Liver (tissue), 9 donors: ENCODE measurements around the gene AVEN. TPM values are rescaled to one million over a fixed set of nuclear protein-coding genes. Genes with fewer than 3 reads are reported as not detected.

Experiments
- DNase-seq: peaks from one replicate; pipeline ENCODE4 v3.0.0-alpha.2; 2017; ENCODE audit warnings: low spot score
- H3K27ac ChIP-seq, 2 donors: one replicate each; pipeline ENCODE4 v1.7.0; 2013; ENCODE audit warnings: inconsistent platforms in 2 of 2, low read length in 2 of 2, control low read depth in 1 of 2, low read depth in 1 of 2, mild to moderate bottlenecking in 1 of 2
- H3K27me3 ChIP-seq, 4 donors: one replicate each; pipeline versions ENCODE4 v1.6.1 to v1.7.0; 2013; ENCODE audit warnings: low read length in 3 of 4, inconsistent platforms in 1 of 4, mild to moderate bottlenecking in 1 of 4, moderate library complexity in 1 of 4; ENCODE audit not compliant: control insufficient read depth in 4 of 4, insufficient read depth in 4 of 4
- H3K36me3 ChIP-seq, 4 donors: one replicate each; pipeline versions ENCODE4 v1.6.1 to v1.7.0; 2013; ENCODE audit warnings: low read length in 3 of 4, mild to moderate bottlenecking in 3 of 4, low read depth in 1 of 4, moderate library complexity in 1 of 4; ENCODE audit not compliant: control insufficient read depth in 4 of 4, insufficient read depth in 3 of 4
- H3K4me1 ChIP-seq, 4 donors: one replicate each; pipeline versions ENCODE4 v1.6.1 to v1.7.0; 2013; ENCODE audit warnings: low read length in 3 of 4, mild to moderate bottlenecking in 3 of 4, moderate library complexity in 1 of 4; ENCODE audit not compliant: control insufficient read depth in 4 of 4, insufficient read depth in 4 of 4
- H3K4me3 ChIP-seq, 3 donors: one replicate each; pipeline versions ENCODE4 v1.6.1 to v1.7.0; 2013; ENCODE audit warnings: low read length in 3 of 3, control low read depth in 1 of 3, low read depth in 1 of 3, mild to moderate bottlenecking in 1 of 3
- H3K9ac ChIP-seq, 2 donors: one replicate each; pipeline ENCODE4 v1.7.0; 2013; ENCODE audit warnings: low read length in 2 of 2, mild to moderate bottlenecking in 2 of 2, moderate library complexity in 2 of 2, control low read depth in 1 of 2, low read depth in 1 of 2
- H3K9me3 ChIP-seq, 4 donors: one replicate each; pipeline versions ENCODE4 v1.6.1 to v1.7.0; 2013; ENCODE audit warnings: low read length in 3 of 4; ENCODE audit not compliant: control insufficient read depth in 4 of 4
- EGR1 ChIP-seq, 2 donors: IDR thresholded peaks; 2 replicates each; pipeline ENCODE4 v1.6.1; 2016 to 2018; ENCODE audit warnings: antibody characterized with exemption in 2 of 2, low read depth in 2 of 2
- FOXA1 ChIP-seq: IDR thresholded peaks from 2 replicates; pipeline ENCODE4 v1.6.1; 2016; ENCODE audit warnings: antibody characterized with exemption
- FOXA2 ChIP-seq: IDR thresholded peaks from 2 replicates; pipeline ENCODE4 v1.6.1; 2016; ENCODE audit warnings: antibody characterized with exemption
- GABPA ChIP-seq, 2 donors: IDR thresholded peaks in 1 of 2; conservative IDR thresholded peaks in 1 of 2; 2 replicates each; pipeline ENCODE4 v1.6.1; 2016; ENCODE audit warnings: antibody characterized with exemption in 2 of 2, mild to moderate bottlenecking in 1 of 2, moderate library complexity in 1 of 2
- HNF4A ChIP-seq, 2 donors: conservative IDR thresholded peaks; 2 replicates each; pipeline ENCODE4 v1.6.1; 2016; ENCODE audit warnings: antibody characterized with exemption in 2 of 2, mild to moderate bottlenecking in 2 of 2
- HNF4G ChIP-seq: IDR thresholded peaks from 2 replicates; pipeline ENCODE4 v1.6.1; 2016; ENCODE audit warnings: antibody characterized with exemption
- JUND ChIP-seq, 2 donors: IDR thresholded peaks; 2 replicates each; pipeline ENCODE4 v1.6.1; 2016; ENCODE audit warnings: antibody characterized with exemption in 2 of 2
- NR2F2 ChIP-seq: IDR thresholded peaks from 2 replicates; pipeline ENCODE4 v1.6.1; 2016; ENCODE audit warnings: antibody characterized with exemption
- RAD21 ChIP-seq, 2 donors: IDR thresholded peaks; 2 replicates each; pipeline ENCODE4 v1.6.1; 2016; ENCODE audit warnings: antibody characterized with exemption in 2 of 2, mild to moderate bottlenecking in 2 of 2
- RXRA ChIP-seq, 2 donors: IDR thresholded peaks; 2 replicates each; pipeline ENCODE4 v1.6.1; 2017 to 2018; ENCODE audit warnings: antibody characterized with exemption in 2 of 2, mild to moderate bottlenecking in 1 of 2
- SP1 ChIP-seq: IDR thresholded peaks from 2 replicates; pipeline ENCODE4 v1.6.1; 2018; ENCODE audit warnings: antibody characterized with exemption, mild to moderate bottlenecking
- TAF1 ChIP-seq: conservative IDR thresholded peaks from 2 replicates; pipeline ENCODE4 v1.6.1; 2016; ENCODE audit warnings: antibody characterized with exemption, mild to moderate bottlenecking
- YY1 ChIP-seq: IDR thresholded peaks from 2 replicates; pipeline ENCODE4 v1.6.1; 2016; ENCODE audit warnings: antibody characterized with exemption, mild to moderate bottlenecking
- whole genome bisulfite sequencing: extraction: QIAGEN DNeasy Blood & Tissue Kit; methylation state at CpG from one replicate; pipeline ENCODE4 v1.1.7; 2013; 5-methylcytosine and 5-hydroxymethylcytosine counted together
- polyA plus RNA-seq, 2 donors: library from polyadenylated mRNA; stranded (reverse) in 1 of 2; unstranded in 1 of 2; fragments of 200-250 nt in 1 of 2; fragments of >200 nt in 1 of 2; fragmentation: Nextera tagmentation in 1 of 2; extraction: Ambion mirVana in 1 of 2; gene quantifications; one replicate each; pipeline versions ENCODE4 v1.2.1 to v1.2.3, GENCODE V29; 2013 to 2015
- total RNA-seq, 2 donors: library from RNA; depleted of rRNA; stranded (reverse); fragments of >200 nt; gene quantifications; one replicate each; pipeline ENCODE4 v1.2.3, GENCODE V29; 2014
- TF ChIP-seq, protein P1 (sequence below): IDR thresholded peaks from 2 replicates; pipeline ENCODE4 v1.6.1; 2016; ENCODE audit warnings: antibody characterized with exemption
- TF ChIP-seq, protein P2 (sequence below): fragments of 150-350 bp; IDR thresholded peaks from 2 replicates; pipeline ENCODE4 v1.5.1; 2017; ENCODE audit warnings: improper control_type of control experiment, low read depth, low read length; ENCODE audit not compliant: missing input control
- TF ChIP-seq, protein P3 (sequence below): IDR thresholded peaks from 2 replicates; pipeline ENCODE4 v1.6.1; 2016; ENCODE audit warnings: antibody characterized with exemption, mild to moderate bottlenecking
- TF ChIP-seq, protein P4 (sequence below): IDR thresholded peaks from 2 replicates; pipeline ENCODE4 v1.6.1; 2016; ENCODE audit warnings: antibody characterized with exemption
- TF ChIP-seq, protein P5 (sequence below): IDR thresholded peaks from 2 replicates; pipeline ENCODE4 v1.6.1; 2016; ENCODE audit warnings: antibody characterized with exemption
- donor health status: healthy.
- donor health status: healthy.
- donor health status: healthy.
- donor health status: healthy.
- donor health status: healthy.

AVEN gene
- total and polyA plus RNA-seq, 4 donors, result 5.3 to 12.4 (median 7.0) TPM

DNA sequence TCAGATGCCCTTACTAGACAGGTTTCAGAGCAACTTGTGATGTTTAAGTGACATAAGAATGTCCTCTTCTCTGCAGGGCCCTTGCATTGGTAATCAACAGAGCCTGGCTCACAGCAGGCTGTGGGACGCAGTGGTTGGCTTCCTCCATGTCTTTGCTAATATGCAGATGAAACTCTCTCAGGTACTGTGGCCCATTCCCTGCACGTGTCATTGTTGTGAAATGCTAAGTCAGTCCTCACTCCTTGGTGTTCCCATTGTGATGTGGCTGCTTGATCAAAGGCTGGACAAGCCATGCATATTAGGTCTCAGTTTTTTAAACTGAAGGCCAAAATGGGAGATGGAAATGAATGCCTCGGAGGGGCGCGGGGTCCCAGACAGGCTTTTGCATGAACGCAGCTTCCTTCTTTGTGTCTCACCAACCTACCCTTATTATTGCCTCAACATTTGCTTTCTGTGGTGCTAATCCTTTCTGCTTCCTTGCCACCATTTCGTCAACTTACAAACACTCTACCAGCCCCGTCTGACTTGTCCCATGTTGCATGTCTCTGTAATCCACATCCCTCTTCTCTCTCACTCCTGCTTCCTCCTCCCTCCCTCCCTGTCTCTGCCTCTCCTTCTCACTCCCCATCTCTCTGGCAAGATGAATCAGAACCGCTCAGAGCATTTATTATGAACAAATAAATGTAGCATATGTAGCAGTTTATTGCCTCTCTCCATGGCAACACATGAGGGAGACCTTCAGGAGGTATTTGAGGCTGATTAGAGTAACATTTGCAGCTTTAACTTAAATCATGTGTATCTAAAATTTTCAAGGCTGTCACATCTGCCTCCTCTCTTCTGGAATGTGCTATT lies 203.9 kb downstream of the AVEN start:
- DNase-seq, result no peak
- H3K27ac ChIP-seq, result no peak overlapping the region
- no peaks in the 10 kb centered on the region for H3K4me1 ChIP-seq
- 53% methylated on average over 9 of the region's 9 CpGs for WGBS
- no peaks in the 10 kb centered on the region for H3K9me3 ChIP-seq
- no peak for TF ChIP-seq HNF4A (conservative IDR thresholded peaks at IDR 0.05)
- TF ChIP-seq JUND (IDR thresholded peaks at IDR 0.05), result no peak
- TF ChIP-seq, protein P1, sequence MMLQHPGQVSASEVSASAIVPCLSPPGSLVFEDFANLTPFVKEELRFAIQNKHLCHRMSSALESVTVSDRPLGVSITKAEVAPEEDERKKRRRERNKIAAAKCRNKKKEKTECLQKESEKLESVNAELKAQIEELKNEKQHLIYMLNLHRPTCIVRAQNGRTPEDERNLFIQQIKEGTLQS, result no peak
- no peak for TF ChIP-seq EGR1 (IDR thresholded peaks at IDR 0.05; ENCODE audit: low read depth in 2 of 2)
- TF ChIP-seq YY1, result no peak
- TF ChIP-seq GABPA (IDR thresholded peaks at IDR 0.05 in 1 of 2, conservative IDR thresholded peaks at IDR 0.05 in 1 of 2), result no peak
- no peak for TF ChIP-seq SP1
- TF ChIP-seq FOXA2, result no peak
- TF ChIP-seq HNF4G, result no peak
- TF ChIP-seq, protein P2, sequence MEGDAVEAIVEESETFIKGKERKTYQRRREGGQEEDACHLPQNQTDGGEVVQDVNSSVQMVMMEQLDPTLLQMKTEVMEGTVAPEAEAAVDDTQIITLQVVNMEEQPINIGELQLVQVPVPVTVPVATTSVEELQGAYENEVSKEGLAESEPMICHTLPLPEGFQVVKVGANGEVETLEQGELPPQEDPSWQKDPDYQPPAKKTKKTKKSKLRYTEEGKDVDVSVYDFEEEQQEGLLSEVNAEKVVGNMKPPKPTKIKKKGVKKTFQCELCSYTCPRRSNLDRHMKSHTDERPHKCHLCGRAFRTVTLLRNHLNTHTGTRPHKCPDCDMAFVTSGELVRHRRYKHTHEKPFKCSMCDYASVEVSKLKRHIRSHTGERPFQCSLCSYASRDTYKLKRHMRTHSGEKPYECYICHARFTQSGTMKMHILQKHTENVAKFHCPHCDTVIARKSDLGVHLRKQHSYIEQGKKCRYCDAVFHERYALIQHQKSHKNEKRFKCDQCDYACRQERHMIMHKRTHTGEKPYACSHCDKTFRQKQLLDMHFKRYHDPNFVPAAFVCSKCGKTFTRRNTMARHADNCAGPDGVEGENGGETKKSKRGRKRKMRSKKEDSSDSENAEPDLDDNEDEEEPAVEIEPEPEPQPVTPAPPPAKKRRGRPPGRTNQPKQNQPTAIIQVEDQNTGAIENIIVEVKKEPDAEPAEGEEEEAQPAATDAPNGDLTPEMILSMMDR, result no peak
- no peak for TF ChIP-seq NR2F2
- TF ChIP-seq, protein P3, sequence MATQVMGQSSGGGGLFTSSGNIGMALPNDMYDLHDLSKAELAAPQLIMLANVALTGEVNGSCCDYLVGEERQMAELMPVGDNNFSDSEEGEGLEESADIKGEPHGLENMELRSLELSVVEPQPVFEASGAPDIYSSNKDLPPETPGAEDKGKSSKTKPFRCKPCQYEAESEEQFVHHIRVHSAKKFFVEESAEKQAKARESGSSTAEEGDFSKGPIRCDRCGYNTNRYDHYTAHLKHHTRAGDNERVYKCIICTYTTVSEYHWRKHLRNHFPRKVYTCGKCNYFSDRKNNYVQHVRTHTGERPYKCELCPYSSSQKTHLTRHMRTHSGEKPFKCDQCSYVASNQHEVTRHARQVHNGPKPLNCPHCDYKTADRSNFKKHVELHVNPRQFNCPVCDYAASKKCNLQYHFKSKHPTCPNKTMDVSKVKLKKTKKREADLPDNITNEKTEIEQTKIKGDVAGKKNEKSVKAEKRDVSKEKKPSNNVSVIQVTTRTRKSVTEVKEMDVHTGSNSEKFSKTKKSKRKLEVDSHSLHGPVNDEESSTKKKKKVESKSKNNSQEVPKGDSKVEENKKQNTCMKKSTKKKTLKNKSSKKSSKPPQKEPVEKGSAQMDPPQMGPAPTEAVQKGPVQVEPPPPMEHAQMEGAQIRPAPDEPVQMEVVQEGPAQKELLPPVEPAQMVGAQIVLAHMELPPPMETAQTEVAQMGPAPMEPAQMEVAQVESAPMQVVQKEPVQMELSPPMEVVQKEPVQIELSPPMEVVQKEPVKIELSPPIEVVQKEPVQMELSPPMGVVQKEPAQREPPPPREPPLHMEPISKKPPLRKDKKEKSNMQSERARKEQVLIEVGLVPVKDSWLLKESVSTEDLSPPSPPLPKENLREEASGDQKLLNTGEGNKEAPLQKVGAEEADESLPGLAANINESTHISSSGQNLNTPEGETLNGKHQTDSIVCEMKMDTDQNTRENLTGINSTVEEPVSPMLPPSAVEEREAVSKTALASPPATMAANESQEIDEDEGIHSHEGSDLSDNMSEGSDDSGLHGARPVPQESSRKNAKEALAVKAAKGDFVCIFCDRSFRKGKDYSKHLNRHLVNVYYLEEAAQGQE, result no peak
- TF ChIP-seq FOXA1, result no peak
- no peak for TF ChIP-seq RXRA (IDR thresholded peaks at IDR 0.05)
- TF ChIP-seq, protein P4, sequence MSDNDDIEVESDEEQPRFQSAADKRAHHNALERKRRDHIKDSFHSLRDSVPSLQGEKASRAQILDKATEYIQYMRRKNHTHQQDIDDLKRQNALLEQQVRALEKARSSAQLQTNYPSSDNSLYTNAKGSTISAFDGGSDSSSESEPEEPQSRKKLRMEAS, result no peak
- TF ChIP-seq, protein P5, sequence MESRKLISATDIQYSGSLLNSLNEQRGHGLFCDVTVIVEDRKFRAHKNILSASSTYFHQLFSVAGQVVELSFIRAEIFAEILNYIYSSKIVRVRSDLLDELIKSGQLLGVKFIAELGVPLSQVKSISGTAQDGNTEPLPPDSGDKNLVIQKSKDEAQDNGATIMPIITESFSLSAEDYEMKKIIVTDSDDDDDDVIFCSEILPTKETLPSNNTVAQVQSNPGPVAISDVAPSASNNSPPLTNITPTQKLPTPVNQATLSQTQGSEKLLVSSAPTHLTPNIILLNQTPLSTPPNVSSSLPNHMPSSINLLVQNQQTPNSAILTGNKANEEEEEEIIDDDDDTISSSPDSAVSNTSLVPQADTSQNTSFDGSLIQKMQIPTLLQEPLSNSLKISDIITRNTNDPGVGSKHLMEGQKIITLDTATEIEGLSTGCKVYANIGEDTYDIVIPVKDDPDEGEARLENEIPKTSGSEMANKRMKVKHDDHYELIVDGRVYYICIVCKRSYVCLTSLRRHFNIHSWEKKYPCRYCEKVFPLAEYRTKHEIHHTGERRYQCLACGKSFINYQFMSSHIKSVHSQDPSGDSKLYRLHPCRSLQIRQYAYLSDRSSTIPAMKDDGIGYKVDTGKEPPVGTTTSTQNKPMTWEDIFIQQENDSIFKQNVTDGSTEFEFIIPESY, result no peak
- TF ChIP-seq TAF1, result no peak
- no peak for TF ChIP-seq RAD21 (IDR thresholded peaks at IDR 0.05)
- no peak overlapping the region for H3K9ac ChIP-seq
- no peak overlapping the region for H3K4me3 ChIP-seq
- no peaks in the 10 kb centered on the region for H3K36me3 ChIP-seq
- no peaks in the 10 kb centered on the region for H3K27me3 ChIP-seq
